ENCODE results near the gene SH3RF3.
A peak's percentile ranks its signal among the peaks of the same experiment; 100 is the strongest.

SH3RF3 gene

DNA sequence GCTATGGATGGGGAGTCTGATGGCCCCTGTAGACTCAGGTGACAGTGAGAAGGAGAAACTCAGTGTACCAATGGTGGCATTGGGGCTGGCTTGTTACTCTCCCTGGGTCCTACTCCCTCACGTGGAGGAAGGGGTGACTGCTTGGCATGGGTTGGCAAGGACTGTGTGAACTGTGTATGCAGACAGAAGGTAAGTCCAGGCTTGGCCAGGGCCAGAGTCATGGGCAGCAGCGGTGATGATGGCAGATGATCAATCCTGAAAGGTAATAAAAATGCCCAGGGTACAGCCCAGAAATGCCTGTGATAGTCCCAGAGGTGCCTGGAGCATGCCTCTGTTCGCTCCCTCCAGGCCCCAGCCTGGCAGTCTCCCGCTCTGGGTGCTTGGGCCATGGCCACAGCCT lies 153.9 kb downstream of the SH3RF3 start:
- no peak for DNase-seq (ENCODE audit: low read depth, low spot score)

DNA sequence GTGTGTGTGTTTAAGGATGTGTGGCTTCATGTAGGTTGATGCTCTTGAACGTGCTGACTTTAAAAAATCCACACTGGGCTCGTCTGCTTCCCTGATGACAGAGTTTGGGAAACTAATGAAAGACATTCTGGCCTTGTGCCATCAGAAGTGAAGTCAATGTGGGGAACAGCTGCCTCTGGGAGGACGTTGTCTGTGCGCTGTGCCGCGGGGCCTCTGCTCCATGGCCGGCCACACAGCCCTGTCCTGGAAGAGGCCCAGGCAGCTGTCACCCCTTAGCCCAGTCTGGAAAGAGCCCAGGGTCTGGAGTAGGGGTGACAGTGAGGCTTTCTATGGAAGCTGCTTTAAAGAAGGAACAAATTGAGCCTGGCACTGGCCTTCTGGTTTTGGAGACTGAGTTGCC lies 155.8 kb downstream of the SH3RF3 start:
- peak; percentile 62 for DNase-seq (ENCODE audit: low read depth, low spot score)

DNA sequence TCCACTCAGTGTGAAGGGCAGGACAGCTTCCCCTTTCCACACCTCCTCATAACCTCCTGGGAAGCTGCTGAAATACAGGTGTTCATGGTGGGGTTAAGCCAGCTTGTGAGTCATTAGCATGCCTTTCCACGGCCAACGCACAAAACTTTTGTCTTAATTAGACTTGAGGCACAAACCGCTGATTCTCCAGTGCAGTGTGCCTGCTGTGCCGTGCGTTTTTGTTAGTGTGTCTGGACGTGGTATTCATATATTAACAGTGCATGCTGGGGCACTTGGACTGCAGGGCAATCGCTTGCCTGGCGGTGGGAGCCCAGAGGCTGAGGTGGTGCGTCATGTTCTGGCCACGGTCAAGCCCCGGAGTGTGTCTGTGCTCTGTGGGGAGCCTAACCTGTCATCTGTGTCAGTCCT lies 156.2 kb downstream of the SH3RF3 start:
- peak; percentile 93 for DNase-seq (ENCODE audit: low read depth, low spot score)

GRCh38 chr2:109287413-109287812 lies 158.4 kb downstream of the SH3RF3 start:
- no peak for DNase-seq (ENCODE audit: low read depth, low spot score)

- no peak for DNase-seq (ENCODE audit: low read depth, low spot score)
These were observed 158.8 kb downstream of the SH3RF3 start for GRCh38 chr2:109287838-109288237.

DNA sequence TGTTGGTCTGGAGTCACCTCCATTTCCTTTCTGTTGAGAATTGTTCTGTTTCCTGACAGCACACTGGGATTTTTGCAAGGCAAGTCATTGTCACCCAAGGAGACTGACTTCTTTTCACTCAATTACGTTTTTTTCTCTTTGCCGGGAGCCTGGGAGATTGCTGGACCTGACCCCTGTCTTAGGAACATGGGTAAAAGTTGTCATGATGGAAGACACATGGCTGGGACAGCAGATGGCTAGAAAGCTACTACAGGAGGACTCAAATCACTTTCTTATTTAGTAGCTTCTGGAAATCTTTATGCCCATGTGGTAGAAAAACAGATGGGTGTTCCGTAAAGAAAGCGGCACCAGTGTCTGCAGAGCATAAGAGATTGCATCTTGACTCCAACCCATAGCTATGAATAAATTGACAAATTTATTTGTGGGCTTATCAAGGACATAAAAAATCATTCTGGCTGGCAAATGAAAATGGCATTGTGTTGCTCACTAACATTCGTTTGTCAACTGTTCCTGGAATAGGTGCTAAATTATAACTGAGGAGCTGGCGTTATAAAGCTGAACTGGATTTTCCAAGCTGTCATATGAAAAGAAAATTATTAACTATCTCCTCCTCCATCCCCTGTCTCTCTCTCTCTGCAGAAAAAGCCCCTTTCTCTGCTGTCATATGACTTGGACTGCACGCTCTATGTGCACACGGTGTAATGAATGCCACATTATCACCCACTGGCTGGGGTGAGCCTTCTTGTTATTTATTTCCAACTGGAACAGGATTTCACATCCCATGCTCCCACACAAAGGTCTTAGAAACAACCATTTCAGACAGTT lies 159.8 kb downstream of the SH3RF3 start:
- no peak for DNase-seq (ENCODE audit: low read depth, low spot score)

DNA sequence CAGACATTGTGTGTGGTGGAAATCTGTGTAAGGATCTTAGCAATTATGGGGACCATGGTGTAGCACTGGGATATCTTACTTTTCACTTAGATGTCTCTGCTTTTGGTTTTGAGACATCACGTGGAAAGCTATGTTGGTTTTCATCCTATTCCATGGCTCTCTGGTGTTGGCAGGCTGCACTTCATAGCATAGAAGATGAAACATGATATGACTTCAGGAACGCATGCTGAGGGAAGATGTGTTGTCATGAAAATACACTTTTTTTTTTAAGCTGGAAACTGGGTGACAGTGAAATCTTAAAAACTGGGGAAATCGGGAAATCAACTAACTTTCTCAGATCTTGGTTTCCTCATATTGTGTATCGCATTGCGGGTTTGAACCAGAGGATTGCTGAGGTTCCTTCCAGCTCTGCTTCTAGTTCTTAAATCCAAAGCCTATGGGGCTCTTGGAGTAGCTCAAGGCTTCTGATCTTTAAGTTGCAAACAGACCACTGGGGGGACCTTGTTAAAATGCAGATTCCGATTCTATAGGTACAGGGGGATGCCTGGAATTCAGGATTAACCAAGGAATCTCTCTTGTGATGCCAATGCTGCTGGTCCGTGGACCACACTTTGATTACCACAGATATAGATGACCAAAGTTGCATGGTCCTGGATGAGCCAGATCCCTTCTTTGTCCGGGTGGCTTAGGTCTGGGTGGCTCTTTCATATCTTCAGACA lies 160.7 kb downstream of the SH3RF3 start:
- no peak for DNase-seq (ENCODE audit: low read depth, low spot score)

- peak; percentile 36 for DNase-seq (ENCODE audit: low read depth, low spot score)
These were observed 162.1 kb downstream of the SH3RF3 start for GRCh38 chr2:109290887-109291643.

DNA sequence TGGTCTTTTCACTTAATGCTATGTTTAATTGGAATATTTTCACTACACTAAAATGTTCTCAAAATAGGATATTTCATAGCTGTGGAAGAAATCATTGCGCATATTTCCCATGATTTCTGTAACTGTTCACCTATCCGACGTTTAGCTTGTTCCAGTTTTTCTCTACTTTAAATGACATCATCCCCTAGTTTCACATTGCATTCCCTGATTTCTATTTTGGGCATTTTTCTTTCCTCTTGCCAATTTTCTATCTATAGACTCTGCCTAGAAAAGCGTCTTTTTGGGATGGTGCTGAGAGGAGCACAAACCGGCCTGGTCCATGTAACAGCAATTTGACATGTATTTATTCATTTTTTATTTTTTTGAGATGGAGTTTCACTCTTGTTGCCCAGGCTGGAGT lies 163.4 kb downstream of the SH3RF3 start:
- no peak for DNase-seq (ENCODE audit: low read depth, low spot score)

DNA sequence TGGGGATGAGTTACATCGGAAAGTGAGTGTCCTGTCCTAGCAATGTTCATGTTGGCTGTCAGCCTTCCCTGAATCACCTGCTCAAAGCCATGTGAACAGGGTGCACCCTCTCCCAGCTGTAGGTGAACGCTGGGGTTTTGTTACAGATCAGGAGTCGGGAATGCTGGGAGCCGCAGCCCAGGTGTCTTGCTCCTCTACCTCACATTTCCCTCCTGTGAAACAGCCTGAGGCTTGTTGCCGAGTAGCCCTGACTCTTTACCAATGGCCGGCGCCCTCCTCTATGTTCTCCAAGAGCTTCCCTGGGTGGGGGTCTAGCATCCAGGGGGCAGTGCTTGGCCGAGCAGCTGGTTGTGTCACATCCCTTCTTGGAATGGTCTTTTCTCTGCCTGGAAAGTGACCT lies 164.7 kb downstream of the SH3RF3 start:
- no peak for DNase-seq (ENCODE audit: low read depth, low spot score)

DNA sequence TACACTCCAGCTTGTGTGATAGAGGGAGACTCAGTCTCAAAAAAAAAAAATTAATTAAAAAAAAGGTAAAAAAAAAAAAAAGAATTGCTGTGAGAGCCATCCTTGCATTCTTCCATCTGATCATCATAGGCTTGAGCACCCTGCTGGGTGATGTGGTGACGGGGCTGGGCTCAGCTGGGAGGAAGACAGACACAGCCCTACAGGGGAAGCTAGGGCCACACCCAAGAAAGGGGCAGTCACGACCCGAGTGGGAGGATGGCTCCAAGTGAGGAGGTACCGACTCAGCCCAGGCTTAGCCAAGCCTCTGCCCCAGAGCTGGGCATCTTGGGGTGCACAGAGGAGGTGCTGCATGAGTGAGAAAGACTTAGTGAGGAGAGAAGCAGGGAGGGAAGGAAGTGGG lies 165.5 kb downstream of the SH3RF3 start:
- DNase-seq (ENCODE audit: low read depth, low spot score) = no peak

DNA sequence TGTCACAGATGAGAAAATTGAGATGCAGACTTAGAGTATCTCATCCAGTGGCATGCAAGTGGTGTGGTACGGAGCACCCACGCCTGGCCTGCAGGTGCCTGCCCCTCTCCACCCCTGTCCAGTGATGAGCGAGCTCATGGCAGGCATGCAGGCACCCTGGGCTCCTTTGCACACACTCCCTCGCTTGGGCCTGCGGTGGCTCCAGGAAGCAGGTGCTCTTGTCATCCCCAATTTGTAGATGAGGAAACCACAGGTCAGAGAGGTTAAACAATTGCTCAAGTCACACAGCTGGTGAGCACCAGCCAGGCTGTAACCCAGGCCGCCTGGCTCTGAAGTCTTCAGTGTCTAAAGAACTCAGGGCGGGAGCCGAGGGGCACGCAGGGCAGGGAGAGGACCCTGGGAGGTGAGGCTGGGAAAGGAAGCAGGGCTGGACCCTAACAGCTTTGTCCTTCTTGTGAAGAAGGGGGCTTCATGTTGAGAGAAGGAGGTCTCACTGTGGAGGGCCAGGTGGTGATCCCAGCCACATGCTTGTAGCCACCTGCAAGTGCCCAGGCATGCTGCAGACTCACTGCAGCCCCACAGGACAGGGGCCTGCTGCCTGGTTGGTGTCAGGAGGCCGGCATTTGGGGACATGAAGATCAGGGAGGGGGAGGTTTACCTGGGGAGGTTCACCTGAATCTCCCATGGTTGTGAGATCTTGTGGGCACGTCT lies 166.2 kb downstream of the SH3RF3 start:
- no peak for DNase-seq (ENCODE audit: low read depth, low spot score)

GRCh38 chr2:109295781-109296117 lies 166.7 kb downstream of the SH3RF3 start:
- no peak for DNase-seq (ENCODE audit: low read depth, low spot score)

- DNase-seq (ENCODE audit: low read depth, low spot score) = no peak
These were observed 168.8 kb downstream of the SH3RF3 start for GRCh38 chr2:109297566-109298490.

GRCh38 chr2:109298851-109299250 lies 169.8 kb downstream of the SH3RF3 start:
- no peak for DNase-seq (ENCODE audit: low read depth, low spot score)

DNA sequence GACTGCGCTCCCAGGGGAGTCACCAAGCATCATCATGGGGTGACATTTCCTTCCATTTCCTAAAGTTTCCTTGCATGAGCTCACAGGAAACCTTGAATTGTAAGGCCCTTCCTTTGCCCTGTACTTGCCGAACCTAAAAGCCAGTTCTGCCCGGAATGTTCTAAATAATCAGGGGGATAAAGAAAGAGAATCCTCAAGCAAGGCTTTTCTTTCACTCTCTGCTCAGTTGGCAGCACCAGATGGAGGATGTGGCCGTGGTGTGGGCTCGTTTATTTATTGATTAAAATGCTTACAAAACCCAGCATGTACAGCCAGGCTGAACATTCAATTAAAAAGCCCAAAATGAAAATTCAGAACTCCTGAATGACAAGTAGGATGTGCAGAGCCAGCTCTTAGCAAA lies 170.5 kb downstream of the SH3RF3 start:
- no peak for DNase-seq (ENCODE audit: low read depth, low spot score)

DNA sequence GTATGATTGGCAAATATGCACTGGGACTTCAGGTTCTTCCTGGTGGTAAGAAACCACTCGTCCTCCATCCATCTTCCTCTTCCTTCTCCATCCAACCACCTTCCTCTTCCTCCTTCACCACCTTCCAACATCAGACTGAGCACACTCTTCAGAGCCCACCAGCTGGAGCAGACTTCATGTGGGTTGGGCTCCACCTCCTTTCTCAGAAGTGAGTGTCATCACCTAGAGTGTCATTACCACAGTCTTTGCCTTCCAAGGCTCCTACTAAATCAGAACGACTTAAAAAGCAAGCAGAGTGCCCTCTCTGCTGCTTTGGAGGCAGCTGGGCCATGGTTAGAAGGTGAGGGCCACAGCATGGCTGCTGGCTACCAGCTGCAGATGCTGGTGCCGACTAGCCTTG lies 171.6 kb downstream of the SH3RF3 start:
- no peak for DNase-seq (ENCODE audit: low read depth, low spot score)

- DNase-seq (ENCODE audit: low read depth, low spot score) = no peak
These were observed 172.7 kb downstream of the SH3RF3 start for GRCh38 chr2:109301746-109302145.

DNA sequence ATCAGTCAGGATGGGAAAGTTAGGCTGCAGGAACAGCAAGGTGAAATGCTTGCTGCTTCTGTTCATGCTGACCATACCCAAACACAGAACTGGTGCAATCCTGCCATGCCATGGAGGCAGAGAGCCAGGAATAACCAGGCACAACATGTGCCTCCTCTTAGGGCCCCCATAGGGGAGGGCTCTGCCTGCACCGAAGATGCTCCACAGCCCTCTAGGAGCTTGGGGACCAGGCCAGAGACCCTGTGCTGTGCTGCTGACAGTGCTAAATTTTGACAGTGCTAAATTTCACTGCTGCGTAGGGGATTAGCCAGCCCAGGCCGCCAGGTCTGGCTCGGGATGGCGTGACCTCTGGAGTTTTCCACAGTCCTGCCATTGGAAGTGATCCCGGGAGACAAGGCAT lies 173.3 kb downstream of the SH3RF3 start:
- DNase-seq (ENCODE audit: low read depth, low spot score) = no peak

GRCh38 chr2:109304242-109304641 lies 175.2 kb downstream of the SH3RF3 start:
- DNase-seq (ENCODE audit: low read depth, low spot score) = no peak
